HAP-1 (cell line): Measurements from ENCODE around the gene RPP38.

ENCODE experiments used
- DNase-seq, 2 experiments: peaks; one replicate each; pipeline ENCODE4 v3.0.0-alpha.2; 2016 to 2020; ENCODE audit warnings: low spot score in 2 of 2
- H3K27me3 ChIP-seq: fragments of 250-450 bp; sonication (Bioruptor Pico); 2 replicates; pipeline ENCODE4 v1.5.1; 2020; ENCODE audit warnings: low read depth, mild to moderate bottlenecking, moderate library complexity
- H3K36me3 ChIP-seq: fragments of 250-450 bp; sonication (Bioruptor Pico); replicated peaks from 2 replicates; pipeline ENCODE4 v1.5.1; 2020; ENCODE audit warnings: mild to moderate bottlenecking
- H3K4me1 ChIP-seq: fragments of 250-450 bp; sonication (Bioruptor Pico); 2 replicates; pipeline ENCODE4 v1.5.1; 2020; ENCODE audit warnings: mild to moderate bottlenecking
- H3K4me3 ChIP-seq: fragments of 250-450 bp; sonication (Bioruptor Pico); 2 replicates; pipeline ENCODE4 v1.5.1; 2020; ENCODE audit warnings: mild to moderate bottlenecking, moderate library complexity
- H3K9me3 ChIP-seq: fragments of 250-450 bp; sonication (Bioruptor Pico); 2 replicates; pipeline ENCODE4 v1.5.1; 2020; ENCODE audit warnings: mild to moderate bottlenecking, moderate library complexity
- in situ Hi-C: fragments of 300-500 bp; cut with MboI; formaldehyde crosslinking; loops from 3 replicates; pipeline ENCODE4 v1.14.3; 2020; ENCODE audit warnings: low sequenced_read_pairs, inconsistent platforms, mixed read lengths

RPP38 gene

DNA sequence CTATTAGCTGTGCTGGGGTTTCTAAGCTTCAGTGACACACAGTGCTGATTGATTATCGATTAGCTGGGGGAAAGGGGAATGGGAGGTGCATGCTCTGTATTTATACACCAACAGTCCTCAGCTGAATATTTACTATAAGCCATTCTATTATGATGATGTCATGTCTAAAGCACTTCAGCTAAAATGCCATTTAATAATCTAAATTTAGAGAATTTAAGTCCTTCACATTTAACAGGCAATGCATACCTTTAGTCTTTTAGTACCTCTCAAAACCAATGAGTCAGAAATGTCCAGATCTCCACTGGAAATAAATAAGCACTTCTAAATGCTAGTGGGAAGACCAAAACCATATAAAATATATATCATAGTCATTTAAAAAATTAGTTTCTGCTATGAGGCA is 24.6 kb downstream of the RPP38 start:
- Histone ChIP-seq H3K9me3 (no peaks in the 10 kb centered on the region), H3K4me1 (no peaks in the 10 kb centered on the region), H3K27me3 (no peaks in the 10 kb centered on the region), H3K36me3 (peaks cover 27% of the 10 kb centered on the region), H3K4me3 (no peak overlapping the region)
- DNase-seq = no peak
- in situ Hi-C loops = no loop called here

- Histone ChIP-seq H3K9me3 (no peaks in the 10 kb centered on the region), H3K4me1 (no peaks in the 10 kb centered on the region), H3K27me3 (no peaks in the 10 kb centered on the region), H3K36me3 (peaks cover 28% of the 10 kb centered on the region), H3K4me3 (no peak overlapping the region)
- in situ Hi-C loops = no loop called here
- no peak for DNase-seq
Measured at GRCh38 chr10:15122477-15123030, 25.4 kb downstream of the RPP38 start.

- no peaks in the 10 kb centered on the region for H3K4me1 ChIP-seq
- no peak for DNase-seq
- in situ Hi-C loops = no loop called here
- H3K27me3 ChIP-seq = no peaks in the 10 kb centered on the region
- H3K4me3 ChIP-seq = no peak overlapping the region
- peaks cover 32% of the 10 kb centered on the region for H3K36me3 ChIP-seq
- H3K9me3 ChIP-seq = no peaks in the 10 kb centered on the region
Measured at GRCh38 chr10:15123749-15124184, 26.6 kb downstream of the RPP38 start.

- peaks cover 32% of the 10 kb centered on the region for H3K36me3 ChIP-seq
- H3K4me3 ChIP-seq = no peak overlapping the region
- H3K27me3 ChIP-seq = no peaks in the 10 kb centered on the region
- in situ Hi-C loops = no loop called here
- H3K9me3 ChIP-seq = no peaks in the 10 kb centered on the region
- no peak for DNase-seq
- H3K4me1 ChIP-seq = no peaks in the 10 kb centered on the region
Measured at GRCh38 chr10:15124190-15124589, 27.0 kb downstream of the RPP38 start.

GRCh38 chr10:15124908-15125307 is 27.8 kb downstream of the RPP38 start:
- Histone ChIP-seq H3K36me3 (peaks cover 33% of the 10 kb centered on the region), H3K4me3 (no peak overlapping the region), H3K27me3 (no peaks in the 10 kb centered on the region), H3K4me1 (no peaks in the 10 kb centered on the region), H3K9me3 (no peaks in the 10 kb centered on the region)
- in situ Hi-C loops = no loop called here
- no peak for DNase-seq

GRCh38 chr10:15131330-15131729 is 34.2 kb downstream of the RPP38 start:
- no peaks in the 10 kb centered on the region for H3K4me1 ChIP-seq
- H3K4me3 ChIP-seq = no peak overlapping the region
- no peaks in the 10 kb centered on the region for H3K9me3 ChIP-seq
- peaks cover 39% of the 10 kb centered on the region for H3K36me3 ChIP-seq
- DNase-seq = no peak
- H3K27me3 ChIP-seq = no peaks in the 10 kb centered on the region
- in situ Hi-C loops = no loop called here

DNA sequence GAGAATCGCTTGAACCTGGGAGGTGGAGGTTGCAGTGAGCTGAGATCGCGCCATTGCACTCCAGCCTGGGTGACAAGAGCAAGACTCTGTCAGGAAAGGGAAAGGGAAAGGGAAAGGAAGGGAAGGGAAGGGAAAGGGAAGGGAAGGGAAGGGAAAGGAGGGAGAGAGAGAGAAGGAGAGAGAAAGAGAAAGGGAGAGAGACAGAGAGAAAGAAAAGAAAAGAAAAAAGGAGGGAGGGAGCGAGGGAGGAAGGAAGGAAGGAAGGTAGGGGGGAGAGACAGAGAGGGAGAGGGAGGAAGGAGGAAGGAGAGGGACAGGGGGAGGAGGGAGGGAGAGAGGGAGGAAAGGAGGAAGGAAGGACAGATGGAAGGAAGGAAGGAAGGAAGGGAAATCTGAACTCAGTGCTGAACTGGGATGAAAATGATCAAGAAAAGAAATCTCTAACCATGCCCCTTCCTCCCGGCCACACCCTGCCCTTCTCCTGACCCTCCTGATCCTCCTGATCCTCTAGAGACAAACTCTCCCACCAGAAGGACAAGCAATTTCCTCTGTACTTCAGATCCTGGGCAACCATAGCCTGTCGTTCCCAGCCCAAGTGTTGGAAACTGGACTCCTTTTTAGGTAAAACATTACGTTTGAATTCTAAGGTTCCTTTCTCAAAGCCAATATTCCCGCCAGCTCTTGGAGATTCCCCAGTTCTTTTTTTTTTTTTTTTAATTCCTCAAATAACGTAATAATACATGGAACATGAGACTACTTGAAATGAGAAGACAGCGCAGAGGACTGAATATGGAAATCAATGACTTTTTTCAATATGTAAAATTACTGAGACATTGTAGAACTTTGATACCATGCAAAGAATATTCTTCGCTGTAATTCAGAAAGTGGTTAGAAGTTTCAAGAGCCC is 39.2 kb downstream of the RPP38 start:
- H3K4me1 ChIP-seq = no peaks in the 10 kb centered on the region
- H3K9me3 ChIP-seq = no peaks in the 10 kb centered on the region
- H3K27me3 ChIP-seq = no peaks in the 10 kb centered on the region
- H3K4me3 ChIP-seq = no peak overlapping the region
- H3K36me3 ChIP-seq = peaks cover 21% of the 10 kb centered on the region
- DNase-seq = no peak
- in situ Hi-C loops = no loop called here

DNA sequence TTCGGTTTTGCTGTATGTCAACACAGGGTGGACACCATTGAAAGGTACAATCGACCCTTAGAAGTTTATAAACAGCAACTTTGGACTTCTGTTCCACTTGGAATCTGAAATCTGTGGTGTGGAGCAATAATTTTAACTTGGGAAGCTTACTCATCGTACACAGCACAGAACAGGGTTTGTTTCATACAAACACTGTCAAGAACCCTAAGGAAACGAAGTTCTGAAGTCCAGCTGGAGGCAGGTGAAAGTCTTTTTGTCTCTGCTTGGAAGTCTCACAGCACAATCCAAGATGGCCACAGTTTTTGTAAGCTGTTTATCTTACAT is 39.8 kb downstream of the RPP38 start:
- H3K4me1 ChIP-seq = no peaks in the 10 kb centered on the region
- peaks cover 21% of the 10 kb centered on the region for H3K36me3 ChIP-seq
- no peaks in the 10 kb centered on the region for H3K9me3 ChIP-seq
- in situ Hi-C loops = no loop called here
- no peak for DNase-seq
- H3K4me3 ChIP-seq = no peak overlapping the region
- no peaks in the 10 kb centered on the region for H3K27me3 ChIP-seq

DNA sequence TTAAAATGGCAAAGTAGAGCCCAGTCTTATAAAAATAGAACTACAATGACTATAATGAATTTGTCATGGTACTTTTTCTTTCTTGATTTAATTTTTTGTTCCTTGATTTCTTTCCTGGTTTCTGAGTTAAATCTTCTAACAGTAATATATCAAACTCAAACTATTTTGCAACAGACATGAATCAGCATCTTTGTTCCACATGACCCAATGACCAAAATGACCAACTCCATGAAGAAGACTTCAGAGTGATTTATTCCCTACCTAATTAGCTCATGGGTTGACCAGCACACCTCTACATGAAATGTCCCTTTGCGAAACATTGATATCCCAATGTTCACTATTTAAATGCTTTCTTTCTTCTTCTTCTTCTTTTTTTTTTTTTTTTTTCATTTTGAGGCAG is 40.5 kb downstream of the RPP38 start:
- Histone ChIP-seq H3K36me3 (peaks cover 18% of the 10 kb centered on the region), H3K9me3 (no peaks in the 10 kb centered on the region), H3K27me3 (no peaks in the 10 kb centered on the region), H3K4me3 (no peak overlapping the region), H3K4me1 (no peaks in the 10 kb centered on the region)
- DNase-seq = no peak
- in situ Hi-C loops = no loop called here

GRCh38 chr10:15140698-15141097 is 43.5 kb downstream of the RPP38 start:
- no peak overlapping the region for H3K4me3 ChIP-seq
- in situ Hi-C loops = no loop called here
- no peaks in the 10 kb centered on the region for H3K27me3 ChIP-seq
- DNase-seq = no peak
- no peaks in the 10 kb centered on the region for H3K9me3 ChIP-seq
- H3K4me1 ChIP-seq = no peaks in the 10 kb centered on the region
- no peaks in the 10 kb centered on the region; the same call in 1 of the 2 replicates for H3K36me3 ChIP-seq

- in situ Hi-C loops = no loop called here
- DNase-seq = no peak
- H3K4me3 ChIP-seq = no peak overlapping the region
- H3K27me3 ChIP-seq = no peaks in the 10 kb centered on the region
- no peaks in the 10 kb centered on the region; the same call in 1 of the 2 replicates for H3K36me3 ChIP-seq
- no peaks in the 10 kb centered on the region for H3K4me1 ChIP-seq
- H3K9me3 ChIP-seq = no peaks in the 10 kb centered on the region
Measured at GRCh38 chr10:15141136-15142054, 44.2 kb downstream of the RPP38 start.

GRCh38 chr10:15144788-15145187 is 47.6 kb downstream of the RPP38 start:
- Histone ChIP-seq H3K4me3 (no peak overlapping the region), H3K36me3 (no peaks in the 10 kb centered on the region; the same call in 1 of the 2 replicates), H3K4me1 (no peaks in the 10 kb centered on the region), H3K27me3 (no peaks in the 10 kb centered on the region), H3K9me3 (no peaks in the 10 kb centered on the region)
- in situ Hi-C loops = no loop called here
- no peak for DNase-seq

- no peaks in the 10 kb centered on the region for H3K36me3 ChIP-seq
- H3K27me3 ChIP-seq = no peaks in the 10 kb centered on the region
- H3K4me3 ChIP-seq = no peak overlapping the region
- in situ Hi-C loops = no loop called here
- DNase-seq = peak in 1 of 2 experiments; percentile 34
- H3K9me3 ChIP-seq = no peaks in the 10 kb centered on the region
- H3K4me1 ChIP-seq = no peaks in the 10 kb centered on the region
Measured at GRCh38 chr10:15146366-15146765, 49.2 kb downstream of the RPP38 start.
